ENCODE data around the gene BACH2.
"Not testable (repeated sequence)": the region's sequence is repeated elsewhere in the genome, so short reads cannot be mapped to it uniquely, and the experiment has no call there.

BACH2 gene

DNA sequence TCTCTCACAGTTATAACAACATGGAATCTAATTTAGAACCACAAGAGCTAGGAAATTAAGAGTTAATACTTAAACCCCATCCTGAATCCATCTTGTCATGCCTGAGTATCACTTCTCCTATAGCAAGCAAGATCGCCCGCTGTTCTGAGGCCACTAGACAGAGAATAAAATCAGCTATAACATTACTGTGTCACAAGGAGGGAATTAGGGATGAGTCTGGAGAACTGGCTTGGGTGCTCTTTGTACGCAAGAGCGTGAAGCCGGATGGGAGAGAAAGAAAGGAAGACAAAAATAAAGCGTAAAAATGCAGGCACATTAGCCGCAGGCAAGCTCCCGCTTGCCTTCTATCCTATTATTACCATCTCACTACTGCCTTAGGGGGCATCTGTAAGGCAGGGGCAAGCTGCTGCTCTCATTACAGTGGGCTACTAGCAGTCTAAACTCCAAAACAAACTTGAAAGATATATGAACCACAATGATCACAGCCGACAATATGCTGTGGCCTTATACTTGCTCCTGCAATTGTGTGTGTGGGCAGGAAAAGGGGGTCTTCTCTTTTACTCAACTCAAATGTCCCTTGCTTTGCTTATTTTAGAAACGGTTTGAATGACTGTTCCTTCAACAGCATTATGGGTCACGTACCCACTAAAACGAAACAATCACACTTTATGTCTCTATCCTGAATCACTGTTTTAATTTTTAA, 320.5 kb downstream of the BACH2 start:
- no peak for ATAC-seq (ENCODE audit: low read depth)
- DNase-seq (ENCODE audit: low spot score) = no peak
- Histone ChIP-seq H3K9me3 (ENCODE audit: severe bottlenecking) (no peaks in the 10 kb centered on the region), H3K36me3 (ENCODE audit: low read depth) (no peaks in the 10 kb centered on the region), H3K27ac (ENCODE audit: poor library complexity, severe bottlenecking) (no peak overlapping the region), H3K27me3 (ENCODE audit: insufficient read depth, poor library complexity, severe bottlenecking) (no peaks in the 10 kb centered on the region), H3K4me3 (ENCODE audit: severe bottlenecking) (no peak overlapping the region), H3K4me1 (ENCODE audit: insufficient read depth, poor library complexity, severe bottlenecking) (no peaks in the 10 kb centered on the region)
- TF ChIP-seq CTCF (IDR thresholded peaks at IDR 0.05; ENCODE audit: poor library complexity, severe bottlenecking) = no peak

GRCh38 chr6:89975366-89975765, 321.3 kb downstream of the BACH2 start:
- H3K9me3 ChIP-seq (ENCODE audit: severe bottlenecking) = no peaks in the 10 kb centered on the region
- no peaks in the 10 kb centered on the region for H3K27me3 ChIP-seq (ENCODE audit: insufficient read depth, poor library complexity, severe bottlenecking)
- no peaks in the 10 kb centered on the region for H3K36me3 ChIP-seq (ENCODE audit: low read depth)
- DNase-seq (ENCODE audit: low spot score) (no peak), ATAC-seq (ENCODE audit: low read depth) (no peak)
- H3K4me3 ChIP-seq (ENCODE audit: severe bottlenecking) = no peak overlapping the region
- no peak overlapping the region for H3K27ac ChIP-seq (ENCODE audit: poor library complexity, severe bottlenecking)
- H3K4me1 ChIP-seq (ENCODE audit: insufficient read depth, poor library complexity, severe bottlenecking) = peaks cover 6% of the 10 kb centered on the region
- TF ChIP-seq CTCF (IDR thresholded peaks at IDR 0.05; ENCODE audit: poor library complexity, severe bottlenecking) = no peak

- no peaks in the 10 kb centered on the region for H3K36me3 ChIP-seq (ENCODE audit: low read depth)
- H3K9me3 ChIP-seq (ENCODE audit: severe bottlenecking) = no peaks in the 10 kb centered on the region
- H3K4me1 ChIP-seq (ENCODE audit: insufficient read depth, poor library complexity, severe bottlenecking) = peaks cover 7% of the 10 kb centered on the region
- H3K4me3 ChIP-seq (ENCODE audit: severe bottlenecking) = no peak overlapping the region
- no peak for ATAC-seq (ENCODE audit: low read depth)
- no peaks in the 10 kb centered on the region for H3K27me3 ChIP-seq (ENCODE audit: insufficient read depth, poor library complexity, severe bottlenecking)
- TF ChIP-seq CTCF (IDR thresholded peaks at IDR 0.05; ENCODE audit: poor library complexity, severe bottlenecking) = no peak
- H3K27ac ChIP-seq (ENCODE audit: poor library complexity, severe bottlenecking) = no peak overlapping the region
- DNase-seq (ENCODE audit: low spot score) = no peak
Observed at GRCh38 chr6:89974834-89975233, 321.8 kb downstream of the BACH2 start.

DNA sequence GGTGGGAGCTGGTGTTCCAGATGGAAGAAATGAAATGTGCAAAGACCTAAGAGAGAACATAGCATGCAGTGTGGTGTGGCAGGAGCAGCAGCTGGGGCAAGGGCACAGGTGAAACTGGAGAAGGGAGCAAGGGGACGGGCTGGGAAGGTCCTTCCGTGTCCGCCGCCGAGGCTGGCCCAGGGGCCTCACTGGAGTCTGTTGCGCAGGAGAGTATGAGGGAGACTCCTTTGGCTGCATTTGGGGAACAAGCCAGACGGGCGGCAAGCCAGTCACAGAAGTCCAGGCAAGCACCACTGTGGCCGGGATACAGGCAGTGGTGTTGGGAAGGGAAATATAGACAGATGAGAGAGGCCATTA, 324.6 kb downstream of the BACH2 start:
- DNase-seq (ENCODE audit: low spot score) (no peak), ATAC-seq (ENCODE audit: low read depth) (no peak)
- no peaks in the 10 kb centered on the region for H3K9me3 ChIP-seq (ENCODE audit: severe bottlenecking)
- H3K4me3 ChIP-seq (ENCODE audit: severe bottlenecking) = no peak overlapping the region
- no peak overlapping the region for H3K27ac ChIP-seq (ENCODE audit: poor library complexity, severe bottlenecking)
- TF ChIP-seq CTCF (IDR thresholded peaks at IDR 0.05; ENCODE audit: poor library complexity, severe bottlenecking) = no peak
- no peaks in the 10 kb centered on the region for H3K27me3 ChIP-seq (ENCODE audit: insufficient read depth, poor library complexity, severe bottlenecking)
- no peaks in the 10 kb centered on the region for H3K36me3 ChIP-seq (ENCODE audit: low read depth)
- H3K4me1 ChIP-seq (ENCODE audit: insufficient read depth, poor library complexity, severe bottlenecking) = peaks cover 7% of the 10 kb centered on the region

DNA sequence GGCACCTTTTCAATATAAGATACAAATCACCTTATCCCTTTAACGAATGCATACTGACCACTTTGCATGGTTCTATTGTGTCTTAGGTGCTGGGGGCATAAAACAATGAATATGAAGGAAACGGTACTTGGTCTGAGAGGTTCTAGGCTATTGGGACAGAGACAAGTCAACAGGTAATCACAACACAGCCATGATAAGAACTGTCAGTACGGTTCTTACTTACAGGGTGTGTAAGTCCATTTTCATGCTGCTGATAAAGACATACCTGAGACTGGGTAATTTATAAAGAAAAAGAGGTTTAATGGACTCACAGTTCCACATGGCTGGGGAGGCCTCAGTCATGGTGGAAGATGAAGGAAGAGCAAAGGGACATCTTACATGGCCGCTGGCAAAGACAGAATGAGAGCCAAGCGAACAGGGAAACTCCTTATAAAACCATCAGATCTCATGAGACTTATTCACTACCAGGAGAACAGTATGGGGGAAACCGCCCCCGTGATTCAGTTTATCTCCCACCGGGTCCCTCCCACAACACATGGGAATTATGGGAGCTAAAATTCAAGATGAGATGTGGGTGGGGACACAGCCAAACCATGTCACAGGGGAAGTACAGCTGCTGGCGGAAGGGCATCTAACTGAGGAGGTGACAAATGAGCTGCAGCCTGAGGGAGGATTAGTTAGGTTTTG, 325.2 kb downstream of the BACH2 start:
- not testable (repeated sequence) for H3K36me3 ChIP-seq (ENCODE audit: low read depth); DNase-seq (ENCODE audit: low spot score); ATAC-seq (ENCODE audit: low read depth); H3K4me3 ChIP-seq (ENCODE audit: severe bottlenecking); H3K9me3 ChIP-seq (ENCODE audit: severe bottlenecking); H3K27me3 ChIP-seq (ENCODE audit: insufficient read depth, poor library complexity, severe bottlenecking); H3K4me1 ChIP-seq (ENCODE audit: insufficient read depth, poor library complexity, severe bottlenecking); H3K27ac ChIP-seq (ENCODE audit: poor library complexity, severe bottlenecking)
